Loucy (cell line): ENCODE data around the gene DGAT2.

ENCODE experiments used
- H2AFZ ChIP-seq: fragments of 200-600 bp; sonication (generic); 2 replicates; pipeline ENCODE4 v1.6.0; 2016; ENCODE audit warnings: antibody characterized with exemption, mild to moderate bottlenecking, low read length, moderate library complexity
- H3F3A ChIP-seq: fragments of 200-600 bp; 2 replicates; pipeline ENCODE4 v1.6.0; 2016; ENCODE audit warnings: antibody characterized with exemption, low read depth, mild to moderate bottlenecking
- H3K27me3 ChIP-seq: fragments of 200-600 bp; sonication (generic); 2 replicates; pipeline ENCODE4 v1.6.1; 2014; ENCODE audit warnings: low read length, mild to moderate bottlenecking; ENCODE audit not compliant: insufficient read depth, poor library complexity, severe bottlenecking
- H3K36me3 ChIP-seq: fragments of 200-600 bp; sonication (generic); 2 replicates; pipeline ENCODE4 v1.6.1; 2016; ENCODE audit warnings: low read length; ENCODE audit not compliant: insufficient read depth
- H3K4me1 ChIP-seq: fragments of 200-600 bp; sonication (generic); 2 replicates; pipeline ENCODE4 v1.5.1; 2014; ENCODE audit warnings: low read length, mild to moderate bottlenecking; ENCODE audit not compliant: insufficient read depth, poor library complexity, severe bottlenecking
- H3K4me2 ChIP-seq: fragments of 200-600 bp; sonication (generic); 2 replicates; pipeline ENCODE4 v1.6.0; 2014; ENCODE audit warnings: antibody characterized with exemption, low read length, low read depth, mild to moderate bottlenecking; ENCODE audit not compliant: poor library complexity, severe bottlenecking
- H3K4me3 ChIP-seq: fragments of 200-600 bp; sonication (generic); 2 replicates; pipeline ENCODE4 v1.5.1; 2014; ENCODE audit warnings: low read length, mild to moderate bottlenecking, mixed read lengths; ENCODE audit not compliant: poor library complexity, severe bottlenecking
- H3K79me2 ChIP-seq: fragments of 200-600 bp; sonication (generic); 2 replicates; pipeline ENCODE4 v1.6.1; 2014; ENCODE audit warnings: low read length; ENCODE audit not compliant: insufficient read depth
- H3K9ac ChIP-seq: fragments of 200-600 bp; sonication (generic); 2 replicates; pipeline ENCODE4 v1.6.0; 2014; ENCODE audit warnings: mild to moderate bottlenecking, low read depth, low read length, moderate library complexity; ENCODE audit not compliant: poor library complexity, severe bottlenecking
- H3K9me2 ChIP-seq: fragments of 200-600 bp; sonication (generic); replicated peaks from 2 replicates; pipeline ENCODE4 v1.6.1; 2016; ENCODE audit warnings: low read depth, low read length, mixed read lengths
- H3K9me3 ChIP-seq: fragments of 200-600 bp; sonication (generic); 2 replicates; pipeline ENCODE4 v1.6.1; 2014; ENCODE audit warnings: mild to moderate bottlenecking, antibody characterized with exemption, low read length, low read depth; ENCODE audit not compliant: insufficient read depth
- H4K20me1 ChIP-seq: fragments of 200-600 bp; sonication (generic); 2 replicates; pipeline ENCODE4 v1.6.0; 2014; ENCODE audit warnings: antibody characterized with exemption, low read length, mild to moderate bottlenecking; ENCODE audit not compliant: insufficient read depth, poor library complexity, severe bottlenecking
- EZH2phosphoT487 ChIP-seq: fragments of 200-600 bp; IDR thresholded peaks from 2 replicates; pipeline ENCODE4 v1.6.1; 2018; ENCODE audit warnings: antibody characterized with exemption, mild to moderate bottlenecking, moderate library complexity, borderline replicate concordance
- TF ChIP-seq, protein P1 (sequence below): fragments of 200-600 bp; sonication (generic); conservative IDR thresholded peaks from 2 replicates; pipeline ENCODE4 v1.5.1; 2014; ENCODE audit warnings: mild to moderate bottlenecking, antibody characterized with exemption, low read length

Gene DGAT2

DNA sequence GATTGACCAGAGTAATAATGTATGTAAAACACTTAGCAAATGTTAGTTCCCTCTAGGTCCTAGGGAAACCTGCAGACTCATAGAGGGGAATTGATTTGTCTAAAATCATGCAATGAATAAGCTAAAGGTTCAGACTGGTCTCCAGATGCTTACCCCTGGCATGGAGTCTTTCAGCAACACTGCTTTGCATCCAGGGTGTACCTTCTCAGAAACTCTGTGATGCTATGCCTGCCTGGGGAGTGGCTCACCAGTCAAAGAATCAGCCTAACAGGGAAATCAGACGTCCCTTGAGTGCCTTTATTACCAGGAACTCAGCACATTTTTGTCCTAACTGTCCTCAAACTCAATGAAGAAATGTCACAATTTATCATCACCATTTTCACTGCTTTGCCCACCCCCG, 40.5 kb downstream of the DGAT2 start:
- no peak overlapping the region for H3K9ac ChIP-seq
- no peaks in the 10 kb centered on the region for H3K79me2 ChIP-seq
- no peaks in the 10 kb centered on the region for H3F3A ChIP-seq
- no peaks in the 10 kb centered on the region for H3K9me3 ChIP-seq
- no peak for TF ChIP-seq EZH2phosphoT487
- TF ChIP-seq, protein P1, sequence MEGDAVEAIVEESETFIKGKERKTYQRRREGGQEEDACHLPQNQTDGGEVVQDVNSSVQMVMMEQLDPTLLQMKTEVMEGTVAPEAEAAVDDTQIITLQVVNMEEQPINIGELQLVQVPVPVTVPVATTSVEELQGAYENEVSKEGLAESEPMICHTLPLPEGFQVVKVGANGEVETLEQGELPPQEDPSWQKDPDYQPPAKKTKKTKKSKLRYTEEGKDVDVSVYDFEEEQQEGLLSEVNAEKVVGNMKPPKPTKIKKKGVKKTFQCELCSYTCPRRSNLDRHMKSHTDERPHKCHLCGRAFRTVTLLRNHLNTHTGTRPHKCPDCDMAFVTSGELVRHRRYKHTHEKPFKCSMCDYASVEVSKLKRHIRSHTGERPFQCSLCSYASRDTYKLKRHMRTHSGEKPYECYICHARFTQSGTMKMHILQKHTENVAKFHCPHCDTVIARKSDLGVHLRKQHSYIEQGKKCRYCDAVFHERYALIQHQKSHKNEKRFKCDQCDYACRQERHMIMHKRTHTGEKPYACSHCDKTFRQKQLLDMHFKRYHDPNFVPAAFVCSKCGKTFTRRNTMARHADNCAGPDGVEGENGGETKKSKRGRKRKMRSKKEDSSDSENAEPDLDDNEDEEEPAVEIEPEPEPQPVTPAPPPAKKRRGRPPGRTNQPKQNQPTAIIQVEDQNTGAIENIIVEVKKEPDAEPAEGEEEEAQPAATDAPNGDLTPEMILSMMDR = no peak
- no peaks in the 10 kb centered on the region for H3K36me3 ChIP-seq
- H3K27me3 ChIP-seq = no peaks in the 10 kb centered on the region
- no peaks in the 10 kb centered on the region for H4K20me1 ChIP-seq
- peaks cover 2% of the 10 kb centered on the region for H3K4me1 ChIP-seq
- H3K4me2 ChIP-seq = no peak overlapping the region
- H3K4me3 ChIP-seq = no peak overlapping the region
- no peaks in the 10 kb centered on the region for H3K9me2 ChIP-seq
- H2AFZ ChIP-seq = no peak overlapping the region

DNA sequence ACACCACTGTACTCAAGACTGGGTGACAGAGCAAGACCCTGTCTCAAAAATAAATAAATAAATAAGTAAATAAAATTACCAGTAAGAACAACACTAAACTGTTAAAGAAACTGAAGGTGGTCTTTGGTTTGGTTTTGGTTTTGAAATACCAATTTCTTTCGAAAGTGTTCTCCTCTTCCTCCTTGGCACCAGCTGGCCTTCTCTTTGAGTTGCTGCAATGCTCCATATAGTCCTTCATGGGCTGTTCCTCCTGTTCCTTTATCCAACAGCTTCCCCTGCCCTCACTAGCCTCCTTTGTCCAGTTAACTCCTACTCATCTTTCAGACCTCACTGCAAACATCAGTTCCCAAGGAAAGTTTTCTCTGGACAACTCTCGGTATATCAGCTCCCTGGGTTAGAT, 41.4 kb downstream of the DGAT2 start:
- H3F3A ChIP-seq = no peaks in the 10 kb centered on the region
- no peaks in the 10 kb centered on the region for H4K20me1 ChIP-seq
- H3K4me3 ChIP-seq = no peak overlapping the region
- no peaks in the 10 kb centered on the region for H3K27me3 ChIP-seq
- H2AFZ ChIP-seq = no peak overlapping the region
- no peaks in the 10 kb centered on the region for H3K36me3 ChIP-seq
- H3K9me3 ChIP-seq = no peaks in the 10 kb centered on the region
- H3K79me2 ChIP-seq = no peaks in the 10 kb centered on the region
- no peak overlapping the region for H3K9ac ChIP-seq
- no peak overlapping the region for H3K4me2 ChIP-seq
- H3K4me1 ChIP-seq = peaks cover 5% of the 10 kb centered on the region
- TF ChIP-seq EZH2phosphoT487 = no peak
- TF ChIP-seq, protein P1 = no peak
- H3K9me2 ChIP-seq = no peaks in the 10 kb centered on the region

DNA sequence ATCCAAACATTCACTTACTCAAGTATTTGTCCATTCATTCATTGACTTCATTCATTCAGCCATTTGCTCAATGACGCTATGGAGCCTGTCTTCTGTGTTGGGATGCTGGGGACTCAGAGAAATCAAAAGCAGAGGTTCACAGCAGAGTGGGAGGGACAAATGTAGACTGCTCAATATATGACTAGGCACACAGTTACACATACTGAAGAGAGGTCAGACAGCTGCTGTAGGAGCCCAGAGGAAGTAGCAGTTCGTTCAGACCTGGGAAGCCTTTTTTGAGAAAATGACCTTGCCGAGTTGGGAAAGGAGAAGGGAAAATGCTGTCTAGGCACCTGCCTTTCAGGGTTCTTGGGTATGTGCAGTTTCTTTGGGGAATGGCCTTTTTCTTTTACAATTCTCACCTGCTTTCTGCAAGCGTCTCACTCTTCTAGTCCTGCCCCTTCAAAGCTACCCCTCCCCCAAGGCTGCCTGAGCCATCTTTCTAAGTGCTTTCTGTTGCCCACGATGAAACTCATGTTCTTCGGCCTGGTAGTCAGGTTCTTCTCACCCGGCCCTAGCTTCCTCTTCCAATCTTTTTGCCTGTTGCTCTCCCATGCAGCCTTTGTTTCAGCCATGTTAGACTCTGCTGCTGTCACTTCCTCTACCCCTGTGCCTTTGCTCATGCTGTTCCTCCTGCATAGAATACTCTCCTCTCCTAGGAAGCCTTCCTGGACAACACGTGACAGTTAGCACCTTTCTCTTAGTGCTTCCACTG, 42.2 kb downstream of the DGAT2 start:
- H2AFZ ChIP-seq = peak overlapping the region; percentile 52; the same call in 1 of the 2 replicates
- peaks cover 5% of the 10 kb centered on the region for H3K4me1 ChIP-seq
- no peaks in the 10 kb centered on the region for H3F3A ChIP-seq
- H3K9ac ChIP-seq = no peak overlapping the region
- TF ChIP-seq, protein P1 = no peak
- TF ChIP-seq EZH2phosphoT487 = no peak
- no peaks in the 10 kb centered on the region for H3K9me2 ChIP-seq
- no peaks in the 10 kb centered on the region for H3K9me3 ChIP-seq
- H3K4me3 ChIP-seq = no peak overlapping the region
- H3K4me2 ChIP-seq = no peak overlapping the region
- peaks cover 4% of the 10 kb centered on the region for H3K79me2 ChIP-seq
- no peaks in the 10 kb centered on the region for H3K27me3 ChIP-seq
- no peaks in the 10 kb centered on the region for H3K36me3 ChIP-seq
- H4K20me1 ChIP-seq = no peaks in the 10 kb centered on the region
